Immature natural killer cell (primary cell): ENCODE measurements around the gene PSMD12. TPM values are rescaled to one million over a fixed set of nuclear protein-coding genes. Genes with fewer than 3 reads are reported as not detected.
"Not testable (repeated sequence)": the region's sequence is repeated elsewhere in the genome, so short reads cannot be mapped to it uniquely, and the experiment has no call there.

Source experiments
- DNase-seq, 3 donors: peaks; one replicate each; pipeline ENCODE4 v3.0.0; 2022; ENCODE audit warnings: mixed read lengths in 1 of 3
- H3K27ac Mint-ChIP-seq, 6 donors: one replicate each; pipeline ENCODE4 v1.8.0; 2020; ENCODE audit warnings: mixed read lengths in 6 of 6, mild to moderate bottlenecking in 5 of 6, inconsistent platforms in 4 of 6, moderate library complexity in 3 of 6
- H3K27me3 Mint-ChIP-seq, 3 donors: one replicate each; pipeline ENCODE4 v1.8.0; 2020 to 2021; ENCODE audit warnings: low read depth in 3 of 3, mild to moderate bottlenecking in 3 of 3, mixed read lengths in 3 of 3, moderate library complexity in 3 of 3, inconsistent platforms in 1 of 3
- H3K36me3 Mint-ChIP-seq, 3 donors: one replicate each; pipeline ENCODE4 v1.8.0; 2020; ENCODE audit warnings: mixed read lengths in 3 of 3, inconsistent platforms in 2 of 3, mild to moderate bottlenecking in 2 of 3
- H3K4me1 Mint-ChIP-seq, 2 donors: one replicate each; pipeline ENCODE4 v1.8.0; 2020; ENCODE audit warnings: inconsistent platforms in 2 of 2, mild to moderate bottlenecking in 2 of 2, mixed read lengths in 2 of 2, moderate library complexity in 1 of 2
- H3K4me3 Mint-ChIP-seq, 5 donors: one replicate each; pipeline ENCODE4 v1.8.0; 2020; ENCODE audit warnings: mild to moderate bottlenecking in 5 of 5, mixed read lengths in 5 of 5, inconsistent platforms in 3 of 5, moderate library complexity in 3 of 5
- H3K9me3 Mint-ChIP-seq, 6 donors: one replicate each; pipeline ENCODE4 v1.8.0; 2020; ENCODE audit warnings: mild to moderate bottlenecking in 6 of 6, mixed read lengths in 6 of 6, inconsistent platforms in 4 of 6, moderate library complexity in 3 of 6
- polyA plus RNA-seq, 3 donors: library from polyadenylated mRNA; unstranded; fragments of 300-500 nt; fragmentation: Illumina TruSeq; gene quantifications; one replicate each; pipeline ENCODE4 v1.2.3, GENCODE V29; 2021

The PSMD12 gene
- polyA plus RNA-seq, 3 donors from 2014 or later = 24.1 to 43.9 (median 37.3) TPM

DNA sequence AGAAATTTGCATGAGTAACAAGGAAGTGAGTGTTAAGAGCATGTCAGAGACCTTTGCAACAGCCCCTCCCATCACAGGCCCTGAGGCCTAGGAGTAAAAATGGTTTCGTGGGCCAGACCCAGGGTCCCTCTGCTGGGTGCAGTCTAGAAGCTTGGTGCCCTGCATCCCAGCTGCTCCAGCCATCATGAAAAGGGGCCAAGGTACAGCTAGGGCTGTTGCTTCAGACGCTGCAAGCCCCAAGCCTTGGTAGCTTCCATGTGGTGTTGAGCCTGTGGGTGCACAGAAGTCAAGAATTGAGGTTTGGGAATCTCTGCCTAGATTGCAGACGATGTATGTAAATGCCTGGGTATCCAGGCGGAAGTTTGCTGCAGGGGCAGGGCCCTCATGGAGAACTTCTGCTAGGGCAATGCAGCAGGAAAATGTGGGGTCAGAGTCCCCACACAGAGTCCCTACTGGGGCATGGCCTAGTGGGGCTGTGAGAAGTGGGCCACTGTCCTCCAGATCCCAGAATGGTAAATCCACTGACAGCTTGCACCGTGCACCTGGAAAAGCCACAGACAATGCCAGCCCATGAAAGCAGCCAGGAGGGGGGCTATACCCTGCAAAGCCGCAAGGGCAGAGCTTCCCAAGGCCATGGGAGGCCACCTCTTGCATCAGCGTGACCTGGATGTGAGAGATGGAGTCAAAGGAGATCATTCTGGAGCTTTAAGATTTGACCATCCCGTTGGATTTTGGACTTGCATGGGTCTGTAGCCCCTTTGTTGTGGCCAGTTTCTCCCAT, 34.8 kb downstream of the PSMD12 start:
- not testable (repeated sequence) for H3K4me1 Mint-ChIP-seq, H3K27ac Mint-ChIP-seq, H3K4me3 Mint-ChIP-seq, DNase-seq, H3K27me3 Mint-ChIP-seq, H3K36me3 Mint-ChIP-seq, H3K9me3 Mint-ChIP-seq

- Mint-ChIP-seq H3K27me3 (peaks cover 0 to 1% (median 0%) of the 10 kb centered on the region in 3 donors), H3K4me3 (no peak overlapping the region), H3K4me1 (peaks cover 0 to 2% of the 10 kb centered on the region in 2 donors), H3K27ac (no peak overlapping the region), H3K9me3 (no peaks in the 10 kb centered on the region), H3K36me3 (no peaks in the 10 kb centered on the region)
- DNase-seq = no peak
These were observed 38.4 kb downstream of the PSMD12 start for GRCh38 chr17:67328026-67328425.

DNA sequence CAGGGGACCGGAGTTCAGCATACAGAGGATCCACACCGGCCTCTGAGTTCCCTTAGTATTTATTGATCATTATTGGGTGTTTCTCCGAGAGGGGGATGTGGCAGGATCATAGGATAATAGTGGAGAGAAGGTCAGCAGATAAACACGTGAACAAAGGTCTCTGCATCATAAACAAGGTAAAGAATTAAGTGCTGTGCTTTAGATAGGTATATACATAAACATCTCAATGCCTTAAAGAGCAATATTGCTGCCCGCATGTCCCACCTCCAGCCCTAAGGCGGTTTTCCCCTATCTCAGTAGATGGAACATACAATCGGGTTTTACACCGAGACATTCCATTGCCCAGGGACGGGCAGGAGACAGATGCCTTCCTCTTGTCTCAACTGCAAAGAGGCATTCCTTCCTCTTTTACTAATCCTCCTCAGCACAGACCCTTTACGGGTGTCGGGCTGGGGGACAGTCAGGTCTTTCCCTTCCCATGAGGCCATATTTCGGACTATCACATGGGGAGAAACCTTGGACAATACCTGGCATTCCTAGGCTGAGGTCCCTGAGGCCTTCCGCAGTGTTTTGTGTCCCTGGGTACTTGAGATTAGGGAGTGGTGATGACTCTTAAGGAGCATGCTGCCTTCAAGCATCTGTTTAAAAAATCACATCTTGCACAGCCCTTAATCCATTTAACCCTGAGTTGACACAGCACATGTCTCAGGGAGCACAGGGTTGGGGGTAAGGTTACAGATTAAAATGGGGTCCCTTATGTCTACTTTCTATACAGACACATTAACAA, 39.2 kb downstream of the PSMD12 start:
- not testable (repeated sequence) for H3K27me3 Mint-ChIP-seq, H3K9me3 Mint-ChIP-seq, DNase-seq, H3K36me3 Mint-ChIP-seq, H3K27ac Mint-ChIP-seq, H3K4me3 Mint-ChIP-seq, H3K4me1 Mint-ChIP-seq

GRCh38 chr17:67326440-67326839, 39.9 kb downstream of the PSMD12 start:
- Mint-ChIP-seq H3K27ac (no peak overlapping the region), H3K9me3 (no peaks in the 10 kb centered on the region), H3K4me3 (no peak overlapping the region), H3K4me1 (peaks cover 0 to 2% of the 10 kb centered on the region in 2 donors), H3K27me3 (peaks cover 0 to 1% (median 0%) of the 10 kb centered on the region in 3 donors), H3K36me3 (no peaks in the 10 kb centered on the region)
- no peak for DNase-seq

- DNase-seq = no peak
- no peak overlapping the region for H3K4me3 Mint-ChIP-seq
- peaks cover 0 to 1% (median 0%) of the 10 kb centered on the region in 3 donors for H3K27me3 Mint-ChIP-seq
- H3K27ac Mint-ChIP-seq = no peak overlapping the region
- H3K4me1 Mint-ChIP-seq = peaks cover 0 to under 1% of the 10 kb centered on the region in 2 donors
- no peaks in the 10 kb centered on the region for H3K9me3 Mint-ChIP-seq
- no peaks in the 10 kb centered on the region for H3K36me3 Mint-ChIP-seq
These were observed 42.0 kb downstream of the PSMD12 start for GRCh38 chr17:67324330-67324729.

DNA sequence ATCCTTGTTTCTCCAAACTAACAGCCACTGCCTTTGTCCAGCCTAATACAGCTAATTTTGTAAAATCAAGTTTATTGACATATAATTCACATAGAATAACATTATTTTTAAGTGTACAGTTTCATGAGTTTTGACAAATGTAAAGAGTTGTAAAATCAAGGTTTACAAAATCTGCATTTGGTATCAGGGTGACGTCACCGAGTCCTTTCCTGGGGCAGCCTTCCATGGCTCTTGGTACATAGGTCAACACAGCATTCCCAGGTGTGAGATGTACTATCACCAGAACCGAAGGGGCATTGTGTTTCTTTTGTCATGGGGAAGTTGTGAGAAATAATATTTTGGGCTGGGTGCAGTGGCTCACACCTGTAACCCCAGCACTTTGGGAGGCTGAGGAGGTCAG, 42.9 kb downstream of the PSMD12 start:
- H3K9me3 Mint-ChIP-seq = no peaks in the 10 kb centered on the region
- H3K4me3 Mint-ChIP-seq = no peak overlapping the region

GRCh38 chr17:67322042-67322787, 44.2 kb downstream of the PSMD12 start:
- Mint-ChIP-seq H3K27ac (no peak overlapping the region), H3K36me3 (no peaks in the 10 kb centered on the region), H3K9me3 (no peaks in the 10 kb centered on the region), H3K4me1 (no peaks in the 10 kb centered on the region), H3K4me3 (no peak overlapping the region), H3K27me3 (peaks cover 0 to 1% (median 0%) of the 10 kb centered on the region in 3 donors)
- no peak for DNase-seq

More for the DNA sequence above, 42.9 kb downstream of the PSMD12 start:
- Mint-ChIP-seq H3K4me1 (no peaks in the 10 kb centered on the region), H3K27ac (no peak overlapping the region), H3K36me3 (no peaks in the 10 kb centered on the region), H3K27me3 (peaks cover 0 to 1% (median 0%) of the 10 kb centered on the region in 3 donors)
- DNase-seq = no peak

DNA sequence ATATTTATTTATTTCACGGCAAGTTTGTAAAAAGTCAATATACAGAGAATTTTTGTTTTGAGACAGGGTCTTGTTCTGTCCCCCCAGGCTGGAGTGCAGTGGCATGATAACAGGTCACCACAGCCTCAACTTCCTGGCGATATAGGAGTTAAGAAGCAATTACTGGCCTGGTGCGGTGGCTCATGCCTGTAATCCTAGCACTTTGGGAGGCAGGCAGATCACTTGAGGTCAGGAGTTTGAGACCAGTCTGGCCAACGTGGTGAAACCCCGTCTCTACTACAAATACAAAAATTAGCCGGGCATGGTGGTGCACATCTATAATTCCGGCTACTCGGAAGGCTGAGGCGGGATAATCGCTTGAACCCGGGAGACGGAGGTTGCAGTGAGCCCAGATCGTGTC, 44.9 kb downstream of the PSMD12 start:
- DNase-seq, H3K9me3 Mint-ChIP-seq, H3K36me3 Mint-ChIP-seq, H3K4me3 Mint-ChIP-seq, H3K4me1 Mint-ChIP-seq, H3K27ac Mint-ChIP-seq, H3K27me3 Mint-ChIP-seq: not testable (repeated sequence)

DNA sequence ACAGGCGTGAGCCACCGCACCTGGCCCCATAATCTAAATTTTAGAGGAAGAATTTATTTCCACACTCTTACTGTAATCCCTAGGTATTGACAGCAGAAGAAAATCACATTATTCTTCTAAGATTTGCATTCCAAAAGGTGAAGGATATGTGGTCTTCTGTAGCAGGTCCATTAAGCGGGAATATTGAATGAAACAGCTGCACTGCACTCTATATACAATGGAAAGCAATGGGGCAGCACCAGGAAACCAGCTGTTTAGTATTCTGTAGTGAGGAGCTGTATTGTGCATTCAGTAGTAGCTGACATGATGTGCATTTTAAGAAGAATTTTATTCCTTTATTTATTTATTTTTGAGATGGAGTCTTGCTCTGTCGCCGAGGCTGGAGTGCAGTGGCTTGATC, 49.6 kb downstream of the PSMD12 start:
- DNase-seq = no peak
- Mint-ChIP-seq H3K9me3 (no peaks in the 10 kb centered on the region), H3K27me3 (peaks cover 0 to 5% (median 2%) of the 10 kb centered on the region in 3 donors)

GRCh38 chr17:67315865-67316264, 50.5 kb downstream of the PSMD12 start:
- H3K36me3 Mint-ChIP-seq = no peaks in the 10 kb centered on the region
- H3K27me3 Mint-ChIP-seq = peaks cover 0 to 5% (median 2%) of the 10 kb centered on the region in 3 donors
- no peak overlapping the region for H3K4me3 Mint-ChIP-seq
- H3K4me1 Mint-ChIP-seq = no peaks in the 10 kb centered on the region
- no peak for DNase-seq
- no peak overlapping the region for H3K27ac Mint-ChIP-seq
- H3K9me3 Mint-ChIP-seq = no peaks in the 10 kb centered on the region

More for the DNA sequence above, 49.6 kb downstream of the PSMD12 start:
- Mint-ChIP-seq H3K36me3 (no peaks in the 10 kb centered on the region), H3K4me3 (no peak overlapping the region), H3K27ac (no peak overlapping the region), H3K4me1 (no peaks in the 10 kb centered on the region)

DNA sequence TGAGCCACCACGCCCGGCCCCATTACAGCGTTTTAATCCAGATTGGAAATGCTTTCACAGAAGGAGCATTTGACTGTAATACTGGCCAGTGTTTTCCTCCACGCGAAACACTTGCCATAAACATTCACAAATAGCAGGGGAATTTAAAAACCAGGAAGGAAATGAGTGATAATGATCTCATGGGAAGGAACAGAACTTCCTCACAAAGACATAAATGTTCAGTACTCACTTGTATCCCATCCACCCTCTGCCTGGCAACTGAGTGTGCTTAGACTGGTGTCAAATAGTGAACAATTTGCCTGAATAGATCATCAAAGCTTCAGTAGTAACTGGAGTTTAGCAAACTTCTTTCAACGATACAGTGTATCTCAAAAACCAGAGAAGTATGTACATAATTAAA, 54.1 kb downstream of the PSMD12 start:
- no peaks in the 10 kb centered on the region for H3K36me3 Mint-ChIP-seq
- no peak overlapping the region for H3K27ac Mint-ChIP-seq
- H3K4me3 Mint-ChIP-seq = no peak overlapping the region
- DNase-seq = no peak
- H3K9me3 Mint-ChIP-seq = no peaks in the 10 kb centered on the region
- peaks cover 0 to 5% (median 3%) of the 10 kb centered on the region in 3 donors for H3K27me3 Mint-ChIP-seq
- H3K4me1 Mint-ChIP-seq = no peaks in the 10 kb centered on the region

DNA sequence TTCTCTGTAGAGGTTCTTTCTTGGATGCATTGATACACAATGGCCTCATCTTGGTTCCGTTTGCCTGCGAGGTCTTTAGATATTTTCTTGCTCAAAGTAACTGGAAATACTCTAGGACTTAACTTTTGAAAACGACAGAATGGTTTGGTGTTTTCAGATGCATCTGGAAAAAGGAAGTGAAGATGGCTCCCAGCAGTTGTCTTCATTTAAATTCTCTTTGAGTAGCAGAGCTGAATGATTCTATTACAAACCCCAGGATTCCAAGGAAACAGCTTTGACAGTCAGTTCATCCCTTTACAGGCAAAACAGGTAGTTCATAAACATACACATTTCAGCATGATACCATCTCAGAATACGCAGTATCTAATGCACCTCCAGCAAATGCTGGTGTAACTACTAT, 54.8 kb downstream of the PSMD12 start:
- Mint-ChIP-seq H3K27me3 (peaks cover 0 to 5% (median 3%) of the 10 kb centered on the region in 3 donors), H3K4me3 (no peak overlapping the region), H3K9me3 (no peaks in the 10 kb centered on the region), H3K36me3 (no peaks in the 10 kb centered on the region), H3K27ac (no peak overlapping the region), H3K4me1 (no peaks in the 10 kb centered on the region)
- DNase-seq = no peak

GRCh38 chr17:67310406-67310805, 56.0 kb downstream of the PSMD12 start:
- H3K36me3 Mint-ChIP-seq = no peaks in the 10 kb centered on the region
- no peak overlapping the region for H3K4me3 Mint-ChIP-seq
- no peak overlapping the region for H3K27ac Mint-ChIP-seq
- peaks cover 0 to 4% (median 0%) of the 10 kb centered on the region in 3 donors for H3K27me3 Mint-ChIP-seq
- no peaks in the 10 kb centered on the region for H3K4me1 Mint-ChIP-seq
- no peaks in the 10 kb centered on the region for H3K9me3 Mint-ChIP-seq
- no peak for DNase-seq
